ENCODE results near the gene CYP2F1.

CYP2F1 gene

DNA sequence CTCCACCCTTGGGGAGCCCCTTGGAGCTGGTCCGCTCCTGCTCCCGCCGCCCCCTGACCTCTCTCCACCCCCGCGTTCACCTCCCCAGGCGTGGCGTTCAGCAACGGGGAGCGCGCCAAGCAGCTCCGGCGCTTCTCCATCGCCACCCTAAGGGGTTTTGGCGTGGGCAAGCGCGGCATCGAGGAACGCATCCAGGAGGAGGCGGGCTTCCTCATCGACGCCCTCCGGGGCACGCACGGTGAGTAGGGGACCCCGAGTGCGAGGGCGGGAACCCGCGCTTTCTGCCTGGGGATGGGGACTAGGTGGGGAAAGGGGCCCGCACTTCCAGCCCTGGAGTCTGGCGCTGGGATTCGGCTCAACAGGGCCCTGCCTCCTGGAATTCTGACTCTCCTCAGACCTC is 24.3 kb upstream of the CYP2F1 start:
- no peak overlapping the region for H3K4me2 ChIP-seq (ENCODE audit: low read depth, low read length)
- no peaks in the 10 kb centered on the region for H4K20me1 ChIP-seq (ENCODE audit: insufficient read depth, low read length)
- no peaks in the 10 kb centered on the region for H3K9me3 ChIP-seq (replicated peaks; ENCODE audit: insufficient read depth, low read length)
- H3K36me3 ChIP-seq (replicated peaks; ENCODE audit: insufficient read depth, low read length): no peaks in the 10 kb centered on the region
- no peaks in the 10 kb centered on the region for H3K9me2 ChIP-seq (replicated peaks; ENCODE audit: insufficient read depth, low read length)
- no peak for DNase-seq
- H2AFZ ChIP-seq (ENCODE audit: low read length): no peak overlapping the region
- H3F3A ChIP-seq (ENCODE audit: insufficient read depth, low read length): no peaks in the 10 kb centered on the region
- H3K9ac ChIP-seq (ENCODE audit: low read length): no peak overlapping the region
- no peak overlapping the region for H3K4me3 ChIP-seq (ENCODE audit: low read length)
- H3K27ac ChIP-seq (ENCODE audit: low read length): no peak overlapping the region
- H3K4me1 ChIP-seq (ENCODE audit: low read length): no peaks in the 10 kb centered on the region
- H3K27me3 ChIP-seq (replicated peaks; ENCODE audit: insufficient read depth, low read length): peaks cover 49% of the 10 kb centered on the region
- no peaks in the 10 kb centered on the region for H3K79me2 ChIP-seq (ENCODE audit: low read length)
- TF ChIP-seq EZH2 (optimal IDR thresholded peaks at IDR 0.05; ENCODE audit: low read depth, low read length) (no peak), EZH2phosphoT487 (IDR thresholded peaks at IDR 0.05; ENCODE audit: low read length) (no peak)
- TF ChIP-seq, protein P1, sequence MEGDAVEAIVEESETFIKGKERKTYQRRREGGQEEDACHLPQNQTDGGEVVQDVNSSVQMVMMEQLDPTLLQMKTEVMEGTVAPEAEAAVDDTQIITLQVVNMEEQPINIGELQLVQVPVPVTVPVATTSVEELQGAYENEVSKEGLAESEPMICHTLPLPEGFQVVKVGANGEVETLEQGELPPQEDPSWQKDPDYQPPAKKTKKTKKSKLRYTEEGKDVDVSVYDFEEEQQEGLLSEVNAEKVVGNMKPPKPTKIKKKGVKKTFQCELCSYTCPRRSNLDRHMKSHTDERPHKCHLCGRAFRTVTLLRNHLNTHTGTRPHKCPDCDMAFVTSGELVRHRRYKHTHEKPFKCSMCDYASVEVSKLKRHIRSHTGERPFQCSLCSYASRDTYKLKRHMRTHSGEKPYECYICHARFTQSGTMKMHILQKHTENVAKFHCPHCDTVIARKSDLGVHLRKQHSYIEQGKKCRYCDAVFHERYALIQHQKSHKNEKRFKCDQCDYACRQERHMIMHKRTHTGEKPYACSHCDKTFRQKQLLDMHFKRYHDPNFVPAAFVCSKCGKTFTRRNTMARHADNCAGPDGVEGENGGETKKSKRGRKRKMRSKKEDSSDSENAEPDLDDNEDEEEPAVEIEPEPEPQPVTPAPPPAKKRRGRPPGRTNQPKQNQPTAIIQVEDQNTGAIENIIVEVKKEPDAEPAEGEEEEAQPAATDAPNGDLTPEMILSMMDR (IDR thresholded peaks at IDR 0.05; ENCODE audit: low read length): no peak

DNA sequence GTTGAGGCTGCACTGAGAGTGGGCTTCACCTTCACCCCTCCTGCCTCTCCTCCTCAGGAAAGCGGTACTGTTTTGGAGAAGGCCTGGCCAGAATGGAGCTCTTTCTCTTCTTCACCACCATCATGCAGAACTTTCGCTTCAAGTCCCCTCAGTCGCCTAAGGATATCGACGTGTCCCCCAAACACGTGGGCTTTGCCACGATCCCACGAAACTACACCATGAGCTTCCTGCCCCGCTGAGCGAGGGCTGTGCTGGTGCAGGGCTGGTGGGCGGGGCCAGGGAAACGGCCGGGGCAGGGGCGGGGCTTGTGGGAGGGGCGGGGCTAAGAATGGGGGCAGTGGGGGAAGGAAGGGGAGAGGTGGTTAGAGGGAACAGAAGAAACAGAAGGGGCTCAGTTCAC is 18.5 kb upstream of the CYP2F1 start:
- H3K4me3 ChIP-seq (ENCODE audit: low read length): no peak overlapping the region
- H3K4me2 ChIP-seq (ENCODE audit: low read depth, low read length): no peak overlapping the region
- no peak for DNase-seq
- no peak overlapping the region for H3K27ac ChIP-seq (ENCODE audit: low read length)
- no peak overlapping the region for H3K9ac ChIP-seq (ENCODE audit: low read length)
- no peaks in the 10 kb centered on the region for H3K79me2 ChIP-seq (ENCODE audit: low read length)
- no peaks in the 10 kb centered on the region for H3K9me2 ChIP-seq (replicated peaks; ENCODE audit: insufficient read depth, low read length)
- peaks cover 66% of the 10 kb centered on the region for H3K27me3 ChIP-seq (replicated peaks; ENCODE audit: insufficient read depth, low read length)
- H4K20me1 ChIP-seq (ENCODE audit: insufficient read depth, low read length): no peaks in the 10 kb centered on the region
- TF ChIP-seq, protein P1 (IDR thresholded peaks at IDR 0.05; ENCODE audit: low read length): no peak
- TF ChIP-seq EZH2phosphoT487 (IDR thresholded peaks at IDR 0.05; ENCODE audit: low read length) (no peak), EZH2 (optimal IDR thresholded peaks at IDR 0.05; ENCODE audit: low read depth, low read length) (no peak)
- no peaks in the 10 kb centered on the region for H3K4me1 ChIP-seq (ENCODE audit: low read length)
- H3F3A ChIP-seq (ENCODE audit: insufficient read depth, low read length): no peaks in the 10 kb centered on the region
- no peaks in the 10 kb centered on the region for H3K9me3 ChIP-seq (replicated peaks; ENCODE audit: insufficient read depth, low read length)
- no peaks in the 10 kb centered on the region for H3K36me3 ChIP-seq (replicated peaks; ENCODE audit: insufficient read depth, low read length)
- no peak overlapping the region for H2AFZ ChIP-seq (ENCODE audit: low read length)

DNA sequence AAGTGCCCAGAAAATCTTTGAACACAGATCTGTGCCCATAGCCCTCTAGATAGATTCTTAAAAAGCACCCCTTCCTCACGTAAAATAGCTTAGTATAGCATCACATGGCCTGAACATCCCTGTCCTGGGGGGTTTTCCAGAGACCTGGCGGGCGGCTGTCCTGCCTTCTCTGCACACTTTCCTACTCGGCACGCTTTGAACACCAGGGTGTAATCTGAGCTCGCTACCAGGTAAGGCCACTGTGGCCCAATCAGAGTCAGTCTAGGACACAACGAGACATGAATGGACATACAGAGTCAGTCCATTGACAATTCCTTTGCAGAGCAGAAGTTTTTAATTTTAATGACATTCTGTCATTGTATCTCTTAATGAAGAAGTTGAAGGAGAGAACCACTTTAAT is 17.9 kb upstream of the CYP2F1 start:
- Histone ChIP-seq H3K9ac (ENCODE audit: low read length) (no peak overlapping the region), H3K4me2 (ENCODE audit: low read depth, low read length) (no peak overlapping the region), H3F3A (ENCODE audit: insufficient read depth, low read length) (no peaks in the 10 kb centered on the region), H3K36me3 (replicated peaks; ENCODE audit: insufficient read depth, low read length) (no peaks in the 10 kb centered on the region), H3K9me2 (replicated peaks; ENCODE audit: insufficient read depth, low read length) (no peaks in the 10 kb centered on the region), H3K4me1 (ENCODE audit: low read length) (no peaks in the 10 kb centered on the region), H3K27ac (ENCODE audit: low read length) (no peak overlapping the region), H2AFZ (ENCODE audit: low read length) (no peak overlapping the region), H3K9me3 (replicated peaks; ENCODE audit: insufficient read depth, low read length) (no peaks in the 10 kb centered on the region), H3K27me3 (replicated peaks; ENCODE audit: insufficient read depth, low read length) (peaks cover 65% of the 10 kb centered on the region), H3K79me2 (ENCODE audit: low read length) (no peaks in the 10 kb centered on the region), H4K20me1 (ENCODE audit: insufficient read depth, low read length) (no peaks in the 10 kb centered on the region), H3K4me3 (ENCODE audit: low read length) (no peak overlapping the region)
- no peak for DNase-seq
- TF ChIP-seq EZH2 (optimal IDR thresholded peaks at IDR 0.05; ENCODE audit: low read depth, low read length): no peak

DNA sequence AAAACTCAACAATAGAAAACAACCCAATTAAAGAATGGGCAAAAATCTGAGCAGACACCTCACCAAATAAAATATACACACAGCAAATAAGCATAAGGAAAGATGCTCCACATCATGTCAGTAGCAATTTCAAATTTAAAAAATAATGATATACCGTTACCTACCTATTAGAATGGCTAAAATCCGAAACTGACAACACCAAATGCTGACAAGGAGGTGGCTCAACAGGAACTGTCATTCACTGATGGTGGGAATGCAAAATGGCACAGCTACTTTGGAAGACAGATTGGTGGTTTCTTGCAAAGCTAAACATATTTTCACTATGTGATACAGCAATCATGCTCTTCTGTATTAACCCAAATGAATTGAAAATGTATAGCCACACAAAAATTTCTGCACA is 16.9 kb upstream of the CYP2F1 start:
- Histone ChIP-seq H3K27me3 (replicated peaks; ENCODE audit: insufficient read depth, low read length) (peaks cover 56% of the 10 kb centered on the region), H3K4me3 (ENCODE audit: low read length) (no peak overlapping the region), H3K9me3 (replicated peaks; ENCODE audit: insufficient read depth, low read length) (no peaks in the 10 kb centered on the region), H3K9ac (ENCODE audit: low read length) (no peak overlapping the region), H3K79me2 (ENCODE audit: low read length) (no peaks in the 10 kb centered on the region), H3K4me2 (ENCODE audit: low read depth, low read length) (no peak overlapping the region), H2AFZ (ENCODE audit: low read length) (no peak overlapping the region), H4K20me1 (ENCODE audit: insufficient read depth, low read length) (no peaks in the 10 kb centered on the region), H3K4me1 (ENCODE audit: low read length) (no peaks in the 10 kb centered on the region), H3K36me3 (replicated peaks; ENCODE audit: insufficient read depth, low read length) (no peaks in the 10 kb centered on the region), H3F3A (ENCODE audit: insufficient read depth, low read length) (no peaks in the 10 kb centered on the region), H3K9me2 (replicated peaks; ENCODE audit: insufficient read depth, low read length) (no peaks in the 10 kb centered on the region), H3K27ac (ENCODE audit: low read length) (no peak overlapping the region)
- TF ChIP-seq, protein P1 (IDR thresholded peaks at IDR 0.05; ENCODE audit: low read length): no peak
- TF ChIP-seq EZH2phosphoT487 (IDR thresholded peaks at IDR 0.05; ENCODE audit: low read length) (no peak), EZH2 (optimal IDR thresholded peaks at IDR 0.05; ENCODE audit: low read depth, low read length) (no peak)
- no peak for DNase-seq

Data from MM.1S (cell line).